IPS DF 4.7 (cell line): ENCODE measurements around the gene PDK1.

Experiments used
- DNase-seq: peaks from one replicate; pipeline ENCODE4 v3.0.0-alpha.2; 2013; ENCODE audit warnings: low spot score; ENCODE audit errors: extremely low read depth

The PDK1 gene

GRCh38 chr2:172596776-172597175 lies 40.9 kb downstream of the PDK1 start:
- no peak for DNase-seq

- no peak for DNase-seq
These were observed 41.4 kb downstream of the PDK1 start for GRCh38 chr2:172597176-172597842.

- DNase-seq: no peak
These were observed 44.1 kb downstream of the PDK1 start for GRCh38 chr2:172599947-172600346.

- no peak for DNase-seq
These were observed 44.7 kb downstream of the PDK1 start for GRCh38 chr2:172600557-172601008.

GRCh38 chr2:172606285-172606684 lies 50.4 kb downstream of the PDK1 start:
- no peak for DNase-seq

- DNase-seq: no peak
These were observed 51.6 kb downstream of the PDK1 start for GRCh38 chr2:172607379-172607928.

- no peak for DNase-seq
These were observed 53.6 kb downstream of the PDK1 start for GRCh38 chr2:172609488-172609887.

GRCh38 chr2:172612051-172612450 lies 56.2 kb downstream of the PDK1 start:
- no peak for DNase-seq

- no peak for DNase-seq
These were observed 57.1 kb downstream of the PDK1 start for GRCh38 chr2:172613040-172613439.

- no peak for DNase-seq
These were observed 57.8 kb downstream of the PDK1 start for GRCh38 chr2:172613615-172614231.

GRCh38 chr2:172614932-172615331 lies 59.0 kb downstream of the PDK1 start:
- DNase-seq: no peak

GRCh38 chr2:172615727-172616261 lies 59.9 kb downstream of the PDK1 start:
- no peak for DNase-seq

- DNase-seq: no peak
These were observed 61.2 kb downstream of the PDK1 start for GRCh38 chr2:172617115-172617514.

GRCh38 chr2:172623249-172623965 lies 67.5 kb downstream of the PDK1 start:
- DNase-seq: no peak

GRCh38 chr2:172624996-172625395 lies 69.1 kb downstream of the PDK1 start:
- no peak for DNase-seq

GRCh38 chr2:172627181-172627580 lies 71.3 kb downstream of the PDK1 start:
- DNase-seq: no peak

- no peak for DNase-seq
These were observed 72.2 kb downstream of the PDK1 start for GRCh38 chr2:172628085-172628484.

GRCh38 chr2:172629586-172629985 lies 73.7 kb downstream of the PDK1 start:
- DNase-seq: no peak

- DNase-seq: no peak
These were observed 74.3 kb downstream of the PDK1 start for GRCh38 chr2:172630181-172630580.

GRCh38 chr2:172634477-172634876 lies 78.6 kb downstream of the PDK1 start:
- no peak for DNase-seq

GRCh38 chr2:172635548-172635947 lies 79.7 kb downstream of the PDK1 start:
- DNase-seq: no peak

GRCh38 chr2:172639256-172639655 lies 83.4 kb downstream of the PDK1 start:
- DNase-seq: no peak
